HepG2 (cell line): ENCODE data around the gene SLC25A10. TPM values are rescaled to one million over a fixed set of nuclear protein-coding genes. Genes with fewer than 3 reads are reported as not detected.

Source experiments
- ATAC-seq: fragments of 200-7000 bp; cut with Tn5 transposase; 3 replicates; pipeline ENCODE4 v1.9.1; 2020; ENCODE audit warnings: mild to moderate bottlenecking, moderate library complexity
- BruUV-seq: library from RNA; stranded (reverse); fragments of 400-500 nt; replicated peaks from 2 replicates; lab custom pipeline; 2021; lab: Mats Ljungman, UMichigan
- CTCF ChIA-PET: fragments of 300-600 bp; formaldehyde crosslinking; extraction: SDS; loops from one replicate; lab custom pipeline; 2021; ENCODE audit warnings: low total read pairs, inconsistent platforms, low intra/inter-chr PET ratio; lab: Yijun Ruan, JAX
- POLR2A ChIA-PET: fragments of 350-600 bp; sonication (Branson Sonifier 250); formaldehyde crosslinking; loops from one replicate; lab custom pipeline; 2020; ENCODE audit warnings: antibody characterized with exemption, inconsistent platforms; lab: Yijun Ruan, JAX
- DNase-seq: peaks from one replicate; pipeline ENCODE4 v3.0.0-alpha.2; 2015; ENCODE audit warnings: low spot score
- FAIRE-seq: peaks from 3 replicates; lab custom pipeline; 2011; peaks lifted over from hg19 to GRCh38; lab: Jason Lieb, UNC
- H2AFZ ChIP-seq: one replicate; pipeline ENCODE4 v1.6.1; 2011; ENCODE audit warnings: low read length, inconsistent platforms
- H3K27ac ChIP-seq: fragments of 300-600 bp; 3 replicates; pipeline ENCODE4 v1.8.0; 2011; ENCODE audit warnings: mixed run types, mild to moderate bottlenecking, mixed read lengths, low read length, inconsistent platforms; ENCODE audit not compliant: insufficient read depth; ENCODE audit errors: extremely low read length
- H3K27me3 ChIP-seq, 2 experiments: fragments of 200-600 bp in 1 of 2; 2 replicates in 1 of 2; 3 replicates in 1 of 2; pipeline versions ENCODE4 v1.6.0 to v1.8.0; 2011; ENCODE audit warnings: low read length in 2 of 2, mild to moderate bottlenecking in 2 of 2, moderate library complexity in 2 of 2, inconsistent platforms in 1 of 2; ENCODE audit not compliant: insufficient read depth in 2 of 2, control insufficient read depth in 1 of 2
- H3K36me3 ChIP-seq, 2 experiments: fragments of 200-600 bp in 1 of 2; replicated peaks in 1 of 2; 2 replicates in 1 of 2; 3 replicates in 1 of 2; pipeline versions ENCODE4 v1.5.1 to v1.8.0; 2011; ENCODE audit warnings: low read length in 2 of 2, inconsistent platforms in 1 of 2; ENCODE audit not compliant: insufficient read depth in 2 of 2, control insufficient read depth in 1 of 2
- H3K4me1 ChIP-seq: 2 replicates; pipeline ENCODE4 v1.5.1; 2012; ENCODE audit warnings: low read length, inconsistent platforms; ENCODE audit not compliant: insufficient read depth
- H3K4me2 ChIP-seq: 2 replicates; pipeline ENCODE4 v1.6.0; 2011; ENCODE audit warnings: low read depth, low read length, inconsistent platforms
- H3K4me3 ChIP-seq, 3 experiments: fragments of 200-600 bp in 1 of 3; sonication (generic), shearing (Covaris generic) in 1 of 3; replicated peaks in 1 of 3; 2 replicates each; pipeline ENCODE4 v1.5.1; 2011 to 2016; ENCODE audit warnings: low read length in 3 of 3, inconsistent platforms in 2 of 3, low read depth in 2 of 3, mild to moderate bottlenecking in 2 of 3, control low read depth in 1 of 3, mixed read lengths in 1 of 3; ENCODE audit not compliant: insufficient read depth in 1 of 3
- H3K79me2 ChIP-seq: one replicate; pipeline ENCODE4 v1.6.1; 2011; ENCODE audit warnings: low read length, inconsistent platforms; ENCODE audit not compliant: insufficient read depth
- H3K9ac ChIP-seq: 2 replicates; pipeline ENCODE4 v1.6.0; 2011; ENCODE audit warnings: mild to moderate bottlenecking, low read depth, low read length, inconsistent platforms; ENCODE audit not compliant: insufficient read depth
- H3K9me3 ChIP-seq: 2 replicates; pipeline ENCODE4 v1.5.1; 2012; ENCODE audit warnings: mild to moderate bottlenecking, low read length
- H4K20me1 ChIP-seq: 2 replicates; pipeline ENCODE4 v1.6.0; 2011; ENCODE audit warnings: inconsistent platforms, mild to moderate bottlenecking, low read length, moderate library complexity; ENCODE audit not compliant: insufficient read depth
- ARNTL ChIP-seq: sonication (generic); formaldehyde crosslinking; IDR thresholded peaks from 2 replicates; pipeline ENCODE4 v1.4.0; 2020; ENCODE audit warnings: mild to moderate bottlenecking, missing genetic modification reagents
- CBX1 ChIP-seq: IDR thresholded peaks from one replicate; pipeline ENCODE4 v1.6.1; 2016; ENCODE audit warnings: antibody characterized with exemption, low read depth
- CEBPG ChIP-seq: IDR thresholded peaks from 2 replicates; pipeline ENCODE4 v1.6.1; 2016
- CREB1 ChIP-seq, 2 experiments: fragments of 450-650 bp in 1 of 2; IDR thresholded peaks; 2 replicates each; pipeline ENCODE4 v1.6.1; 2016 to 2017; ENCODE audit warnings: control low read depth in 1 of 2, mild to moderate bottlenecking in 1 of 2, missing compliant biosample characterization in 1 of 2, missing genetic modification characterization in 1 of 2
- GTF3A ChIP-seq: sonication (generic); formaldehyde crosslinking; conservative IDR thresholded peaks from 2 replicates; pipeline ENCODE4 v1.4.0; 2020; ENCODE audit warnings: mild to moderate bottlenecking, missing genetic modification reagents
- HNF4G ChIP-seq, 2 experiments: sonication (generic) in 1 of 2; formaldehyde crosslinking in 1 of 2; IDR thresholded peaks; 2 replicates each; pipeline versions ENCODE4 v1.4.0 to v1.6.1; 2011 to 2020; ENCODE audit warnings: borderline replicate concordance in 2 of 2, low read depth in 2 of 2, mild to moderate bottlenecking in 2 of 2, low read length in 1 of 2, missing genetic modification reagents in 1 of 2, moderate library complexity in 1 of 2
- HNRNPL ChIP-seq: fragments of 200-400 bp; formaldehyde crosslinking; IDR thresholded peaks from 2 replicates; pipeline ENCODE4 v1.6.1; 2017; ENCODE audit warnings: mild to moderate bottlenecking, low read depth, low read length
- MAFK ChIP-seq, 2 experiments: IDR thresholded peaks in 1 of 2; conservative IDR thresholded peaks in 1 of 2; 2 replicates each; pipeline ENCODE4 v1.6.1; 2011; ENCODE audit warnings: improper control_type of control experiment in 2 of 2, low read length in 2 of 2
- SALL2 ChIP-seq: sonication (generic); formaldehyde crosslinking; IDR thresholded peaks from 2 replicates; pipeline ENCODE4 v1.8.1; 2023; ENCODE audit warnings: mild to moderate bottlenecking, missing genetic modification reagents, inconsistent platforms
- ZFP41 ChIP-seq: sonication (generic); formaldehyde crosslinking; IDR thresholded peaks from 2 replicates; pipeline ENCODE4 v1.4.0; 2020; ENCODE audit warnings: mild to moderate bottlenecking, missing genetic modification reagents, borderline replicate concordance
- ZNF503 ChIP-seq: sonication (generic); formaldehyde crosslinking; IDR thresholded peaks from 2 replicates; pipeline ENCODE4 v1.4.0; 2020; ENCODE audit warnings: missing genetic modification reagents
- WGBS: methylation state at CpG from one replicate; pipeline ENCODE4 v1.1.6; 2017; ENCODE audit warnings: low lambda C conversion rate; 5-methylcytosine and 5-hydroxymethylcytosine counted together
- in situ Hi-C: cut with HindIII; loops from 2 replicates; pipeline ENCODE4 v1.10.0; 2017; ENCODE audit warnings: low pct_unique_long_range_greater_than_20kb; ENCODE audit not compliant: extremely low pct_ligation_motif_present
- intact Hi-C: fragments of 100-400 bp; cut with micrococcal nuclease; formaldehyde crosslinking; loops from one replicate; pipeline ENCODE4 v1.10.0; 2022; ENCODE audit not compliant: unreplicated experiment
- polyA plus RNA-seq, 8 experiments: library from polyadenylated mRNA; depleted of rRNA in 3 of 8; stranded (reverse) in 7 of 8; unstranded in 1 of 8; fragments of >200 nt; fragmentation: Illumina TruSeq in 4 of 8; extraction: Trizol in 4 of 8; gene quantifications; 2 replicates each; pipeline versions ENCODE4 v1.2.1 to v1.2.3, GENCODE V29; 2011 to 2016; ENCODE audit warnings: low read depth in 4 of 8, missing spikeins in 1 of 8, mixed read lengths in 1 of 8; ENCODE audit not compliant: insufficient read depth in 1 of 8
- total RNA-seq, 5 experiments: library from RNA; depleted of rRNA; stranded (reverse); fragments of >200 nt; fragmentation: Illumina TruSeq; extraction: Trizol; gene quantifications; 2 replicates each; pipeline ENCODE4 v1.2.3, GENCODE V29; 2016; ENCODE audit warnings: low read depth in 1 of 5
- TF ChIP-seq, protein P1 (sequence below): sonication (generic); formaldehyde crosslinking; IDR thresholded peaks from 2 replicates; pipeline ENCODE4 v1.8.1; 2023; ENCODE audit warnings: mild to moderate bottlenecking, inconsistent platforms, moderate library complexity, missing genetic modification reagents, borderline replicate concordance
- TF ChIP-seq, protein P2 (sequence below): sonication (generic); formaldehyde crosslinking; IDR thresholded peaks from 2 replicates; pipeline ENCODE4 v1.5.0; 2020; ENCODE audit warnings: missing genetic modification reagents, mild to moderate bottlenecking, borderline replicate concordance

The SLC25A10 gene
- total and polyA plus RNA-seq, 2 of the 13 experiments (the other 11 are each of a cell fraction or from before 2014, with no cell fraction given) = 46.5 to 140 TPM

DNA sequence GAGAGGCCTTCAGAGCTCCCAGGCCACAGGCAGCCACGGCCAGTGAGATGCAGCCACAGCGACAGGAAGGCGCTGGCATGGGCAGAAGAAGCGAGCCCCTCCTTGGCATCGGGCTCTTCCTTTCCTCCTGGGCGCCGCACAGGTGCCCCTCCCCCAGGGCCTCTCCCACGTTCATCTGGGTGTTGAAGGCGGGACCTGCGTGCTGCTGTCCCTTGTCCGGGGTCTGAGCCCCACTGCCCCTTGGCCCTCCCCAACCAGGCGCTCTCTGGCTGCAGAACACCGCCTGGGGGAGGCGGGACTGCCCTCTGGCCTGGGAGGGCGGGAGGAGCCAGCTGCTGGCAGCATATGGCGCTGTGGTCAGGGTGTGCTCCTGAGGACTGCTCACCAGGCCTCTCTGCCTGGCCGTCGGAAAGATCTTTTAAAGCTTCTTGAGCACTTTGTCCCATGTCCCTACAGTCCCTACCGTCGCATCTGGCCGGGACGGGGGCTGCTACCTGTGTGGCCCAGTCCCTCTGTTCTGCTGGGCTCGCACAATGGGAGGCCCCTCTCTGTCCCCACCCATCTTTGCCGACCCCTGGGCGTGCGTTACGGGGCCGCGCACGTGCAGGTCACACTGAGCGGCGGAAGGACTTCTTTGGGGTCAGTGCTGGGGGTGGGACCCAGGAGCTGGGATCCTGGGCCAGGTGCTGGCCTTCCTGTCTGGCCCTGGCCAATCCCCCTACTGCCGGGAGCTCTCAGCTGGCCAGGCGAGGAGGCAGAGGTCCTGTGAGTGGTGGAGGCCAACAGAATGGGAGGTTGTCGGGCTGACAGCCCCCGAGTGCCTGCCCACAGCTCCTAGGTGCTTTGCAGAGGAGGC, 1.7 kb downstream of the SLC25A10 start (continued):
- TF ChIP-seq GTF3A (CRISPR knock-in tag) (peak; percentile 93), ZNF503 (CRISPR knock-in tag) (no peak), CREB1 (IDR thresholded peaks at IDR 0.05) (no peak), CREB1 (CRISPR knock-in tag; IDR thresholded peaks at IDR 0.05) (no peak)

GRCh38 chr17:81714412-81715106, 2.5 kb downstream of the SLC25A10 start:
- no peaks in the 10 kb centered on the region for H3K9me3 ChIP-seq
- in situ Hi-C loops = no loop called here
- peak overlapping the region; percentile 93 for H3K9ac ChIP-seq
- FAIRE-seq (no peak), DNase-seq (no peak), ATAC-seq (no peak)
- peak overlapping the region; percentile 93 for H3K27ac ChIP-seq
- peaks cover 21 to 43% of the 10 kb centered on the region in 2 experiments for H3K36me3 ChIP-seq
- intact Hi-C loops = no loop called here
- 88% methylated on average over 28 of the region's 39 CpGs for WGBS
- H3K4me3 ChIP-seq = peak overlapping the region; percentile 87 to 95 (median 92); a peak in 5 of 6 replicates
- no TSS peak for BruUV-seq
- H3K4me2 ChIP-seq = peak overlapping the region; percentile 96
- H3K4me1 ChIP-seq = peaks cover 32% of the 10 kb centered on the region
- POLR2A ChIA-PET = interaction anchor here (0.8 to 6.3 kb wide), 19 partner anchors 9 to 389 kb away, joined by 3 to 143 read pairs (median 8); partner anchors contain the start of genes ARL16, CCDC137, DCXR and HGS
- no peaks in the 10 kb centered on the region; a peak in 1 of 5 replicates for H3K27me3 ChIP-seq
- H3K79me2 ChIP-seq = peaks cover 31% of the 10 kb centered on the region
- no peaks in the 10 kb centered on the region for H4K20me1 ChIP-seq
- CTCF ChIA-PET = no interaction called here
- H2AFZ ChIP-seq = no peak overlapping the region
- TF ChIP-seq, protein P1, sequence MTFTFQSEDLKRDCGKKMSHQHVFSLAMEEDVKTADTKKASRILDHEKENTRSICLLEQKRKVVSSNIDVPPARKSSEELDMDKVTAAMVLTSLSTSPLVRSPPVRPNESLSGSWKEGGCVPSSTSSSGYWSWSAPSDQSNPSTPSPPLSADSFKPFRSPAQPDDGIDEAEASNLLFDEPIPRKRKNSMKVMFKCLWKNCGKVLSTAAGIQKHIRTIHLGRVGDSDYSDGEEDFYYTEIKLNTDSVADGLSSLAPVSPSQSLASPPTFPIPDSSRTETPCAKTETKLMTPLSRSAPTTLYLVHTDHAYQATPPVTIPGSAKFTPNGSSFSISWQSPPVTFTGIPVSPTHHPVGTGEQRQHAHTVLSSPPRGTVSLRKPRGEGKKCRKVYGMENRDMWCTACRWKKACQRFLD (CRISPR knock-in tag) = 0 out of 2 replicates have a peak, but pooled peaks have one; percentile 18
- TF ChIP-seq ARNTL (CRISPR knock-in tag) (no peak), SALL2 (no peak), CBX1 (no peak), ZFP41 (CRISPR knock-in tag) (0 out of 2 replicates have a peak, but pooled peaks have one; percentile 35), CEBPG (CRISPR knock-in tag) (no peak), MAFK (conservative IDR thresholded peaks at IDR 0.05 in 1 of 2, IDR thresholded peaks at IDR 0.05 in 1 of 2; ENCODE audit: low read length in 2 of 2) (no peak), HNRNPL (peak; percentile 78; the same call in 1 of the 2 replicates), HNF4G (IDR thresholded peaks at IDR 0.05; ENCODE audit: borderline replicate concordance, low read depth, low read length) (no peak), HNF4G (CRISPR knock-in tag; IDR thresholded peaks at IDR 0.05; ENCODE audit: borderline replicate concordance, low read depth) (peak; percentile 18; the same call in 1 of the 2 replicates)
- TF ChIP-seq, protein P2, sequence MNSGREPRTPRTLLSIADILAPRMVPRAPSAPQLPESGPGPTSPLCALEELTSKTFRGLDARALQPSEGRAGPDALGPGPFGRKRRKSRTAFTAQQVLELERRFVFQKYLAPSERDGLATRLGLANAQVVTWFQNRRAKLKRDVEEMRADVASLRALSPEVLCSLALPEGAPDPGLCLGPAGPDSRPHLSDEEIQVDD (CRISPR knock-in tag) = 0 out of 2 replicates have a peak, but pooled peaks have one; percentile 37
